Immature natural killer cell (primary cell): ENCODE measurements around the gene CLDN4. TPM values are rescaled to one million over a fixed set of nuclear protein-coding genes. Genes with fewer than 3 reads are reported as not detected.
A peak's percentile ranks its signal among the peaks of the same experiment; 100 is the strongest.
"Not testable (repeated sequence)": the region's sequence is repeated elsewhere in the genome, so short reads cannot be mapped to it uniquely, and the experiment has no call there.

ENCODE experiments used
- DNase-seq, 3 donors: peaks; one replicate each; pipeline ENCODE4 v3.0.0; 2022; ENCODE audit warnings: mixed read lengths in 1 of 3
- H3K27ac Mint-ChIP-seq, 6 donors: one replicate each; pipeline ENCODE4 v1.8.0; 2020; ENCODE audit warnings: mixed read lengths in 6 of 6, mild to moderate bottlenecking in 5 of 6, inconsistent platforms in 4 of 6, moderate library complexity in 3 of 6
- H3K27me3 Mint-ChIP-seq, 3 donors: one replicate each; pipeline ENCODE4 v1.8.0; 2020 to 2021; ENCODE audit warnings: low read depth in 3 of 3, mild to moderate bottlenecking in 3 of 3, mixed read lengths in 3 of 3, moderate library complexity in 3 of 3, inconsistent platforms in 1 of 3
- H3K36me3 Mint-ChIP-seq, 3 donors: one replicate each; pipeline ENCODE4 v1.8.0; 2020; ENCODE audit warnings: mixed read lengths in 3 of 3, inconsistent platforms in 2 of 3, mild to moderate bottlenecking in 2 of 3
- H3K4me1 Mint-ChIP-seq, 2 donors: one replicate each; pipeline ENCODE4 v1.8.0; 2020; ENCODE audit warnings: inconsistent platforms in 2 of 2, mild to moderate bottlenecking in 2 of 2, mixed read lengths in 2 of 2, moderate library complexity in 1 of 2
- H3K4me3 Mint-ChIP-seq, 5 donors: one replicate each; pipeline ENCODE4 v1.8.0; 2020; ENCODE audit warnings: mild to moderate bottlenecking in 5 of 5, mixed read lengths in 5 of 5, inconsistent platforms in 3 of 5, moderate library complexity in 3 of 5
- H3K9me3 Mint-ChIP-seq, 6 donors: one replicate each; pipeline ENCODE4 v1.8.0; 2020; ENCODE audit warnings: mild to moderate bottlenecking in 6 of 6, mixed read lengths in 6 of 6, inconsistent platforms in 4 of 6, moderate library complexity in 3 of 6
- polyA plus RNA-seq, 3 donors: library from polyadenylated mRNA; unstranded; fragments of 300-500 nt; fragmentation: Illumina TruSeq; gene quantifications; one replicate each; pipeline ENCODE4 v1.2.3, GENCODE V29; 2021

CLDN4 gene
- polyA plus RNA-seq, 3 donors from 2014 or later, result not detected

DNA sequence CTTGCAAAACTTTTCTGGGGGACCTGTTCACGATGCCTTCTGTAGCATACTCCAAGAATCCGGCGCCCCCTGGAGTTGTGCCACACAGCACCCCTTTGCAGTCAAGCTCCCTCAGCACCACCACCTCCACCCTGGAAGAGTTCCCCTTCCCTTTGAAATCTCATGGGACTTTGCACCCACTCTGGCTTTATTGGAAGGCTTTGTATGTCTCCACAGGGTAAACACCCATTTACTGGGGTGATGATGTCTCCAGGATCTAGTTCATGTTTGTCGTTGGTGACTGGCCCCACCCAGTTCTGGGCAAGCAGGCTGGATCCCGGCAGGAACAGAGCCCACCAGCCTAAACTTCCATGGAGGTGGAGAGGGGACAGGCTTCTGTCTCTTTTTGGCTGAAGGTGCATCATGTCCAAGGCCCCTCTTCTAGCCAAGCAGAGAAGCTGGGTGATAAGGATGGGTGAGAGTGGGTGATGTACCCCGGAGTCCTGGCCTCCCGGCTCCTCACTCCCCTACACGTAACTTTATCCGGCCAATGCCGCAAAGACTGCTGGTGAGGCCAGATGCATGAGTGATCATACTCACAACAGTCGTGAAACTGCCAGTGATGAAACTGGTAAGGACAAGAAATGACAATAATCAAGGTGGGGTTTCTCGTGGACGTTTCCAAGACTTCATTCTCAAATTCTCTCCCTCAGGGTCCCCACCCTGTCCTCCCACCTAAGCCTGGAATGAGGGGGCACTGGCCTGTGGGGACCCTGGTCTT is 695 bp upstream of the CLDN4 start:
- no peak for DNase-seq
- Mint-ChIP-seq H3K27me3 (peaks cover 6 to 13% (median 11%) of the 10 kb centered on the region in 3 donors), H3K4me3 (no peak overlapping the region), H3K36me3 (no peaks in the 10 kb centered on the region), H3K4me1 (peaks cover 7 to 25% of the 10 kb centered on the region in 2 donors), H3K27ac (peak overlapping the region in 1 of 6 donors; percentile 71), H3K9me3 (no peaks in the 10 kb centered on the region)

GRCh38 chr7:73831584-73831833 is 713 bp downstream of the CLDN4 start:
- Mint-ChIP-seq H3K36me3 (no peaks in the 10 kb centered on the region), H3K4me1 (peaks cover 7 to 24% of the 10 kb centered on the region in 2 donors), H3K27me3 (peaks cover 4 to 13% (median 10%) of the 10 kb centered on the region in 3 donors), H3K4me3 (no peak overlapping the region), H3K27ac (no peak overlapping the region), H3K9me3 (no peaks in the 10 kb centered on the region)
- no peak for DNase-seq

GRCh38 chr7:73831834-73832651 is 1.2 kb downstream of the CLDN4 start:
- Mint-ChIP-seq H3K4me1 (peaks cover 7 to 19% of the 10 kb centered on the region in 2 donors), H3K4me3 (no peak overlapping the region)

GRCh38 chr7:73832806-73833205 is 2.0 kb downstream of the CLDN4 start:
- H3K9me3 Mint-ChIP-seq, result no peaks in the 10 kb centered on the region
- no peak overlapping the region for H3K27ac Mint-ChIP-seq
- H3K36me3 Mint-ChIP-seq, result no peaks in the 10 kb centered on the region
- DNase-seq, result no peak
- H3K4me3 Mint-ChIP-seq, result no peak overlapping the region
- H3K27me3 Mint-ChIP-seq, result peaks cover 2 to 13% (median 4%) of the 10 kb centered on the region in 3 donors
- peaks cover 5 to 12% of the 10 kb centered on the region in 2 donors for H3K4me1 Mint-ChIP-seq

More at GRCh38 chr7:73831834-73832651, 1.2 kb downstream of the CLDN4 start:
- Mint-ChIP-seq H3K27me3 (peaks cover 4 to 13% (median 7%) of the 10 kb centered on the region in 3 donors), H3K27ac (no peak overlapping the region), H3K36me3 (no peaks in the 10 kb centered on the region), H3K9me3 (no peaks in the 10 kb centered on the region)
- no peak for DNase-seq

GRCh38 chr7:73833251-73833919 is 2.6 kb downstream of the CLDN4 start:
- Mint-ChIP-seq H3K9me3 (no peaks in the 10 kb centered on the region), H3K27ac (no peak overlapping the region), H3K4me1 (peaks cover under 1 to 6% of the 10 kb centered on the region in 2 donors), H3K27me3 (peaks cover 2 to 12% (median 4%) of the 10 kb centered on the region in 3 donors), H3K36me3 (no peaks in the 10 kb centered on the region), H3K4me3 (no peak overlapping the region)
- DNase-seq, result no peak

GRCh38 chr7:73834626-73835191 is 3.9 kb downstream of the CLDN4 start:
- no peaks in the 10 kb centered on the region for H3K9me3 Mint-ChIP-seq
- H3K27ac Mint-ChIP-seq, result no peak overlapping the region
- no peaks in the 10 kb centered on the region for H3K4me1 Mint-ChIP-seq
- H3K4me3 Mint-ChIP-seq, result no peak overlapping the region
- peaks cover 0 to 5% (median 3%) of the 10 kb centered on the region in 3 donors for H3K27me3 Mint-ChIP-seq
- H3K36me3 Mint-ChIP-seq, result no peaks in the 10 kb centered on the region
- DNase-seq, result no peak

GRCh38 chr7:73837167-73837566 is 6.4 kb downstream of the CLDN4 start:
- not testable (repeated sequence) for H3K27me3 Mint-ChIP-seq, DNase-seq, H3K9me3 Mint-ChIP-seq, H3K4me1 Mint-ChIP-seq, H3K4me3 Mint-ChIP-seq, H3K27ac Mint-ChIP-seq, H3K36me3 Mint-ChIP-seq

- Mint-ChIP-seq H3K4me1 (peaks cover under 1 to 6% of the 10 kb centered on the region in 2 donors), H3K27ac (no peak overlapping the region), H3K9me3 (no peaks in the 10 kb centered on the region), H3K4me3 (no peak overlapping the region), H3K27me3 (peaks cover 0 to 3% (median 3%) of the 10 kb centered on the region in 3 donors), H3K36me3 (no peaks in the 10 kb centered on the region)
- DNase-seq, result no peak
These were observed 7.8 kb downstream of the CLDN4 start for GRCh38 chr7:73838642-73839041.

DNA sequence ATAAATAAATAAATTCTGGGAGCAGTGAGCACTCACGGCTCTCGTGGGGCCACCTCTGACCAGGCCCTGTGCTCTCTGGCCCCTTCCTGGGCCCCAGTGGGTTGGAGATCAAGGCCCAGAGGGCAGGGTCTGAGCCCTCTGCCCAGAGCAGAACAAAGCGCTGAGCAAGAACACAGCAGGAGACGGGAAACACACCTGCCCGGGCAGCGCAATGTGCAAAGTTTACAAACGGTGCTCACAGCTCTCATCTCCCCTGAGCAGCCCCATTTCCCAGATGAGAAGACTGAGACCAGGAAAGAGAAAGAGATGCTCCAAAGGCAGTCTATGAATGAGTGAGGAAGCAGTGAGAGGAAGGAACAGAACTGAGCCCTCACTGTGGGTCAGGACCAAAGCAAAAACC is 8.5 kb downstream of the CLDN4 start:
- Mint-ChIP-seq H3K4me1 (peaks cover 6 to 7% of the 10 kb centered on the region in 2 donors), H3K27ac (no peak overlapping the region), H3K36me3 (no peaks in the 10 kb centered on the region), H3K27me3 (peaks cover 0 to 5% (median 3%) of the 10 kb centered on the region in 3 donors), H3K4me3 (no peak overlapping the region), H3K9me3 (no peaks in the 10 kb centered on the region)
- DNase-seq, result no peak

DNA sequence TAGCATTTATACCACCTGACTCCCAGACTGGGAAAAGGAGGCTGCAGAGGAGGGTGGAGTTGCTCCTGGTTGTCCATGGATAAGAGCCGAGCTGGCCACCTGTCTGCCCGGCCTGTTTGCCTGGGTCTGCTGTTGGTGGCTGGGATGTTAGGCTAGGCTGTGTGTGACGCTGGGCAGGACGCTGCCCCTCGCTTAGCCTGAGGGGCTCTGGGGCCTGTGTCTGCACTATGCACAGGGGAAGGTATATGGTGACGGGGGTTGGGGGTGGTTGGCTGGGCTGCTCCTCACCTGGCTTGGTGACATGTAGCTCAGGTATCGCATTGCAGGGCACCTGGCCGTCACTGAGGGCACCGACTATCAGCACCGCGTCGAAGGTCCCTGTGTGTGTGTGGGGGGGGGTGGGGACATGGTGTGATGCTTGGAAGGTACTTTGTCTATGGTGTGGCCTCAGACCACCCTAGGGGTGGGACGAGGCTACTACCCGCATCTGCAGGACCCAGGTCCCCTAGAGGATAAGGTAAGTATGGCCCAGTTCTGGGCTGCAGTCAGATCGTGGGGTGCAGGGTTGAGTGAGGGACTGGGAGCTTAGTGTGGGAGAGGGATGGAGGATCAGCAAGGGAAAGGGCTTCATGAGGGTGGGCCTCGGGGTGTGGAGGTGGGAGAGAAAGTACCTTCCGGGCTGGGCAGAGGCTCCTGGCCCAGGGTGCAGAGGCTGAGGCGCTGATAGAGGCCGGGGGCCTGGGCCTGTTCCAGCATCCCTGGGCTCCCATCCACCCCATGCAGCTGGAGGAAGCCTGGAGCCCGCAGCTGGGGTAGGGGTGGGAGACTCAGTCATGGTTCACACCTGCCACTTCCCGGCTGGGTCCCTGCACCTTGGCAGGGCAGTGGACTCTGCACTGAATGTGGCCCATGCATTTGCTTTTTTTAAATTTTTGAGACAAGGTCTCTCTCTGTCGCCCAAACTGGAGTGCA is 9.2 kb downstream of the CLDN4 start:
- H3K27me3 Mint-ChIP-seq, result peaks cover 0 to 5% (median 3%) of the 10 kb centered on the region in 3 donors
- no peak overlapping the region for H3K27ac Mint-ChIP-seq
- peaks cover 6 to 8% of the 10 kb centered on the region in 2 donors for H3K4me1 Mint-ChIP-seq
- no peaks in the 10 kb centered on the region for H3K9me3 Mint-ChIP-seq
- H3K4me3 Mint-ChIP-seq, result no peak overlapping the region
- no peak for DNase-seq
- no peaks in the 10 kb centered on the region for H3K36me3 Mint-ChIP-seq

DNA sequence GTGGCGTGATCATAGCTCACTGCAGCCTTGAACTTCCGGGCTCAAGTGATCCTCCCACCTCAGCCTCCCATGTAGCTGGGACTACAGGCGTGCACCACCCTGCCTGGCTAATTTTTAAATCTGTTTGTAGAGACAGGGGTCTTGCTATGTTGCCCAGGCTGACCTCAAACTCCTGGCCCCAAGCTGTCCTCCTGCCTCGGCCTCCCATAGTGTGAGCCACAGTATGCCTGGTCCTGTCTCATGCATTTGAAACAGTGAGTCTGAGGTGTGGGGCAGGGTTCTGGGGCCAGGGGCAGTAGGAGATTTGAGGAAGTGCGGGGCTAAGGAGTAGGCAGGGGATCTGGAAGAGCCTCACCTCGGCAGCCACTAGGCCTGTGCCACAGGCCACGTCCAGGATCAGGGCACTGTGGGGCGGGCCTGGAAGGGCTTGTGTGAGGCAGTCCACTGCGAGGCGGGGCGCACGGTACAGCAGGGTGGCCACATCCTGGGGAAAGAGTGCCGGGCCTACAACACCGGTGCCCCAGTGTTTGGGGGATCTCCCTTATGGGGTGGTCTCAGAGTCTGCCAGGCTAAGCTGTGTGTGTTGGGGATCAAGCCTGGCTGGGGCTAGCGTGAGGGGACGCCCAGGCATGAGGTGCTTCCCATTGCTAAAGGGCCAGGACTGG is 10.1 kb downstream of the CLDN4 start:
- peak overlapping the region in 4 of 5 donors; percentile 10 to 52 (median 29) for H3K4me3 Mint-ChIP-seq
- no peaks in the 10 kb centered on the region for H3K36me3 Mint-ChIP-seq
- no peak for DNase-seq
- peaks cover 0 to 5% (median 3%) of the 10 kb centered on the region in 3 donors for H3K27me3 Mint-ChIP-seq
- H3K27ac Mint-ChIP-seq, result no peak overlapping the region
- H3K4me1 Mint-ChIP-seq, result peaks cover 6 to 8% of the 10 kb centered on the region in 2 donors
- H3K9me3 Mint-ChIP-seq, result no peaks in the 10 kb centered on the region

- peaks cover 6 to 8% of the 10 kb centered on the region in 2 donors for H3K4me1 Mint-ChIP-seq
- DNase-seq, result no peak
- no peaks in the 10 kb centered on the region for H3K36me3 Mint-ChIP-seq
- H3K27me3 Mint-ChIP-seq, result peaks cover 0 to 5% (median 3%) of the 10 kb centered on the region in 3 donors
- no peaks in the 10 kb centered on the region for H3K9me3 Mint-ChIP-seq
- H3K4me3 Mint-ChIP-seq, result peak overlapping the region; percentile 85 to 89 (median 88)
- no peak overlapping the region for H3K27ac Mint-ChIP-seq
These were observed 10.9 kb downstream of the CLDN4 start for GRCh38 chr7:73841689-73842066.
